ENCODE results near the gene SLC9A1. TPM values are rescaled to one million over a fixed set of nuclear protein-coding genes. Genes with fewer than 3 reads are reported as not detected.
A peak's percentile ranks its signal among the peaks of the same experiment; 100 is the strongest.

Gene SLC9A1
- polyA plus RNA-seq, 1 donor (not counting 4 experiments of a cell fraction or from before 2014, with no cell fraction given), result 12.4 TPM

DNA sequence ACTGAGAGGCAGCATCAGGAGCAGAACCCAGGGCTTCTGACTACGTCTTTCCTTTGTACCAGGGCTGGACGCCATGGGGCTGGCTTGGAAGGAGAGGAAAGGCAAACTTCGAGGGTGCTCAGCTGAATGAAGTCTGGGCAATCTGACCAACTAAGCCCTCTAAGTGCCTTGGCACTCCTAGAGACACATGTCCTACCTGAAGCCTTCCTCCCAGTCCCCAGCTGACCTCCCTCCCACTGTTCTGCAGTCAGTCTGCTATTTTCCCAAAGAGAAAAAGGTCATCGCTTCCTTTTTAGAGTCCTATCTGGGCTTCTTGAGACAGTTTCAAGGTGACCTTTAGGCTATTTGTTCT, 5.2 kb downstream of the SLC9A1 start:
- no peak overlapping the region for H3K27ac ChIP-seq (ENCODE audit: control insufficient read depth, insufficient read depth, low read length)
- no peak overlapping the region for H3K9ac ChIP-seq (ENCODE audit: control insufficient read depth, extremely low read depth, insufficient read depth, low read length)
- FAIRE-seq, result no peak
- H3K36me3 ChIP-seq (ENCODE audit: control insufficient read depth in 2 of 2, extremely low read depth in 1 of 2, insufficient read depth in 2 of 2, low read length in 2 of 2), result peaks cover 8 to 27% of the 10 kb centered on the region in 2 experiments
- no peak overlapping the region for H3K4me3 ChIP-seq (ENCODE audit: control insufficient read depth in 2 of 3, extremely low read depth in 1 of 3, insufficient read depth in 2 of 3, low read depth in 1 of 3, low read length in 3 of 3)
- H3K9me3 ChIP-seq (ENCODE audit: control insufficient read depth, low read depth, low read length), result no peaks in the 10 kb centered on the region
- H3K79me2 ChIP-seq (ENCODE audit: control insufficient read depth, insufficient read depth, low read length), result peaks cover 90% of the 10 kb centered on the region
- H4K20me1 ChIP-seq (ENCODE audit: control insufficient read depth, extremely low read depth, insufficient read depth, low read length), result peaks cover 16% of the 10 kb centered on the region
- dilution Hi-C loops (cut with MboI; ENCODE audit: extremely low pct_ligation_motif_present, low sequenced_read_pairs), result no loop called here
- H3K27me3 ChIP-seq (ENCODE audit: control insufficient read depth, extremely low read depth, insufficient read depth, low read length), result no peaks in the 10 kb centered on the region
- no peak overlapping the region for H2AFZ ChIP-seq (ENCODE audit: control insufficient read depth, low read length)
- TF ChIP-seq, protein P1, sequence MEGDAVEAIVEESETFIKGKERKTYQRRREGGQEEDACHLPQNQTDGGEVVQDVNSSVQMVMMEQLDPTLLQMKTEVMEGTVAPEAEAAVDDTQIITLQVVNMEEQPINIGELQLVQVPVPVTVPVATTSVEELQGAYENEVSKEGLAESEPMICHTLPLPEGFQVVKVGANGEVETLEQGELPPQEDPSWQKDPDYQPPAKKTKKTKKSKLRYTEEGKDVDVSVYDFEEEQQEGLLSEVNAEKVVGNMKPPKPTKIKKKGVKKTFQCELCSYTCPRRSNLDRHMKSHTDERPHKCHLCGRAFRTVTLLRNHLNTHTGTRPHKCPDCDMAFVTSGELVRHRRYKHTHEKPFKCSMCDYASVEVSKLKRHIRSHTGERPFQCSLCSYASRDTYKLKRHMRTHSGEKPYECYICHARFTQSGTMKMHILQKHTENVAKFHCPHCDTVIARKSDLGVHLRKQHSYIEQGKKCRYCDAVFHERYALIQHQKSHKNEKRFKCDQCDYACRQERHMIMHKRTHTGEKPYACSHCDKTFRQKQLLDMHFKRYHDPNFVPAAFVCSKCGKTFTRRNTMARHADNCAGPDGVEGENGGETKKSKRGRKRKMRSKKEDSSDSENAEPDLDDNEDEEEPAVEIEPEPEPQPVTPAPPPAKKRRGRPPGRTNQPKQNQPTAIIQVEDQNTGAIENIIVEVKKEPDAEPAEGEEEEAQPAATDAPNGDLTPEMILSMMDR (optimal IDR thresholded peaks at IDR 0.05 in 1 of 3, IDR thresholded peaks at IDR 0.05 in 1 of 3, conservative IDR thresholded peaks at IDR 0.05 in 1 of 3; ENCODE audit: extremely low read depth in 1 of 3, insufficient read depth in 2 of 3, low read length in 3 of 3), result no peak
- TF ChIP-seq EZH2 (IDR thresholded peaks at IDR 0.05; ENCODE audit: low read length), result no peak
- no peak overlapping the region for H3K4me2 ChIP-seq (ENCODE audit: control insufficient read depth, extremely low read depth, insufficient read depth, low read depth, low read length)
- H3K9me1 ChIP-seq (ENCODE audit: control insufficient read depth, extremely low read depth, insufficient read depth, low read length), result peaks cover 11% of the 10 kb centered on the region
- DNase-seq (ENCODE audit: low read depth, low spot score), result no peak
- peaks cover 48% of the 10 kb centered on the region for H3K4me1 ChIP-seq (ENCODE audit: control insufficient read depth, extremely low read depth, insufficient read depth, low read length)

DNA sequence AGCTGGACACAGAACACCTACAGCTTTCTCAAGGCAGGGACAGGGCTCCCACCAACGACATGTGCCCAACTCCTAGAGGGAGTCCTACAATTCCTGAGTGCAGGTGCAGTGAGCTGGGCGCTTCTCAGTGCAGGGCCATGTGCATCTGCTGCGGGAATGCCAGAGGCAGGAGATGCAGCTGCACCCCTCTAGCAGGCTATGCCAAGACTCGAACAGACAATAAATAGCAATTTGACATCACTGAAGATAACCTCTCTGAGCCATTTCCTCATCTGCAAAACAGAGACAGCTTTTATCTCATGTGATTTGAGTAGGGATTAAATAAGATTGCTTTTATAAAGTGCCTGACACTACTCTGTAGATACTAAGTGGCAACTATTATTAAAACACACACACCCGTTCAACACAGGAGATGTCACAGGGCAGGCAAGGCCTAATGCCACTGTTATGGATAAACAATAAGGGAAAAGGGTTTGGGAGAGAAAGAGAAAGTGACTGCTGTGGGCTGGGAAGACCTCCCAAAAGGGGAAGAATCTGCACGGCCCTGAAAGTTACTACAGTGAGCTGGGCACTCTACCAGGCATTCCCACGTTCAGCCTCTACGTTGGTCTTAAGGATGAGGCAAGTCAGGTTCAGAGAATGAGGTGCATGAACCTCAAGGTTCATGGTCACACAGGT, 5.7 kb downstream of the SLC9A1 start:
- FAIRE-seq, result no peak
- TF ChIP-seq, protein P1 (optimal IDR thresholded peaks at IDR 0.05 in 1 of 3, IDR thresholded peaks at IDR 0.05 in 1 of 3, conservative IDR thresholded peaks at IDR 0.05 in 1 of 3; ENCODE audit: extremely low read depth in 1 of 3, insufficient read depth in 2 of 3, low read length in 3 of 3), result no peak
- TF ChIP-seq EZH2 (IDR thresholded peaks at IDR 0.05; ENCODE audit: low read length), result no peak
- H4K20me1 ChIP-seq (ENCODE audit: control insufficient read depth, extremely low read depth, insufficient read depth, low read length), result peaks cover 16% of the 10 kb centered on the region
- H2AFZ ChIP-seq (ENCODE audit: control insufficient read depth, low read length), result no peak overlapping the region
- no peaks in the 10 kb centered on the region for H3K9me3 ChIP-seq (ENCODE audit: control insufficient read depth, low read depth, low read length)
- peaks cover 90% of the 10 kb centered on the region for H3K79me2 ChIP-seq (ENCODE audit: control insufficient read depth, insufficient read depth, low read length)
- peaks cover 50% of the 10 kb centered on the region for H3K4me1 ChIP-seq (ENCODE audit: control insufficient read depth, extremely low read depth, insufficient read depth, low read length)
- dilution Hi-C loops (cut with MboI; ENCODE audit: extremely low pct_ligation_motif_present, low sequenced_read_pairs), result no loop called here
- H3K9me1 ChIP-seq (ENCODE audit: control insufficient read depth, extremely low read depth, insufficient read depth, low read length), result peaks cover 11% of the 10 kb centered on the region
- no peak overlapping the region for H3K27ac ChIP-seq (ENCODE audit: control insufficient read depth, insufficient read depth, low read length)
- peaks cover 8 to 27% of the 10 kb centered on the region in 2 experiments for H3K36me3 ChIP-seq (ENCODE audit: control insufficient read depth in 2 of 2, extremely low read depth in 1 of 2, insufficient read depth in 2 of 2, low read length in 2 of 2)
- peak overlapping the region; percentile 2 for H3K4me2 ChIP-seq (ENCODE audit: control insufficient read depth, extremely low read depth, insufficient read depth, low read depth, low read length)
- H3K4me3 ChIP-seq (ENCODE audit: control insufficient read depth in 2 of 3, extremely low read depth in 1 of 3, insufficient read depth in 2 of 3, low read depth in 1 of 3, low read length in 3 of 3), result no peak overlapping the region
- no peak overlapping the region for H3K9ac ChIP-seq (ENCODE audit: control insufficient read depth, extremely low read depth, insufficient read depth, low read length)
- no peaks in the 10 kb centered on the region for H3K27me3 ChIP-seq (ENCODE audit: control insufficient read depth, extremely low read depth, insufficient read depth, low read length)
- DNase-seq (ENCODE audit: low read depth, low spot score), result no peak

Data from keratinocyte (primary cell).